ENCODE measurements around the gene SNRNP25. TPM values are rescaled to one million over a fixed set of nuclear protein-coding genes. Genes with fewer than 3 reads are reported as not detected.

SNRNP25 gene
- total and polyA plus RNA-seq, 9 donors = 12.8 to 35.7 (median 26.9) TPM

DNA sequence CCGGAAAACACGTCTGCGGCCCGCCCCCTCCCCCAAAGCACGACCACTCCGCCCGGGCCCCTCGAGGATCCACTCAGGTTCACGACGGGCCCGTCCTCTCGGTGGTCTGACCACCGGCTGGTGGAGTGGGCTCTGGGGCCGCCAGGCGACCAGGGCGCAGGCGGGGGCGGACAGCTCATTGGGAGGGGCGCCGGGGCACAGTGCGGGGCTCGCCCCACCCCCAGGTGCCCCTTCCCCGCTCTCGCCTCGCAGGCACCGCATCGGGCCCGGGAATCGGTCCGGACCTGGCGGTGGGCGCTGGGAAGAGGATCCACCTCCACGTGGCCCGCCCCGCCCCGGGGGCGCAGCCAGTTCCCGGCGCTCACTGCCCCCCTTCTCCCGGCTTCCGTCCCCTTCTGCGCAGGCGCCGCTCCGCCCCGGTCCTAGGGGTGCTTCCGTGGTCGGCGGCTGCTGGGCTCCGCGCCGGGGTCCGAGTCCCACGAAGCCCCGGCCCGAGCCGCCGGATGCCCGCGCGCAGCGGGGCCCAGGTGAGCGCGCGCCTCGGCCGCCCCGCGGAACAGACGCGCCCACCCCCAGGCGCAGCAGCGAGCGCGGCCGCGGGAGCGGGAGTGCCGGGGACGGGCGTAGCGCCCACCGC, 24.3 kb downstream of the SNRNP25 start, which contains the start of gene MPG:
MPG (plus strand) TSS at position 419 of the 637 bp plus-strand sequence; CDS start at position 504, 85 bp downstream.
- Histone ChIP-seq H3K9me3 (no peaks in the 10 kb centered on the region), H3K27me3 (no peaks in the 10 kb centered on the region), H3K27ac (peak within 1 kb of the TSS; percentile 87 to 97), H3K4me1 (ENCODE audit: insufficient read depth) (peaks cover 39% of the 10 kb centered on the region), H3K4me3 (peak within 1 kb of the TSS; percentile 49), H3K36me3 (no peaks in the 10 kb centered on the region)
- 0 to 1% (median 1%) methylated on average over 33 to 83 of the region's 83 CpGs for WGBS, 3 donors
- TF ChIP-seq POLR2A (IDR thresholded peaks at IDR 0.05) (peak; percentile 79), EP300 (IDR thresholded peaks at IDR 0.05) (no peak)
- TF ChIP-seq, protein P1, sequence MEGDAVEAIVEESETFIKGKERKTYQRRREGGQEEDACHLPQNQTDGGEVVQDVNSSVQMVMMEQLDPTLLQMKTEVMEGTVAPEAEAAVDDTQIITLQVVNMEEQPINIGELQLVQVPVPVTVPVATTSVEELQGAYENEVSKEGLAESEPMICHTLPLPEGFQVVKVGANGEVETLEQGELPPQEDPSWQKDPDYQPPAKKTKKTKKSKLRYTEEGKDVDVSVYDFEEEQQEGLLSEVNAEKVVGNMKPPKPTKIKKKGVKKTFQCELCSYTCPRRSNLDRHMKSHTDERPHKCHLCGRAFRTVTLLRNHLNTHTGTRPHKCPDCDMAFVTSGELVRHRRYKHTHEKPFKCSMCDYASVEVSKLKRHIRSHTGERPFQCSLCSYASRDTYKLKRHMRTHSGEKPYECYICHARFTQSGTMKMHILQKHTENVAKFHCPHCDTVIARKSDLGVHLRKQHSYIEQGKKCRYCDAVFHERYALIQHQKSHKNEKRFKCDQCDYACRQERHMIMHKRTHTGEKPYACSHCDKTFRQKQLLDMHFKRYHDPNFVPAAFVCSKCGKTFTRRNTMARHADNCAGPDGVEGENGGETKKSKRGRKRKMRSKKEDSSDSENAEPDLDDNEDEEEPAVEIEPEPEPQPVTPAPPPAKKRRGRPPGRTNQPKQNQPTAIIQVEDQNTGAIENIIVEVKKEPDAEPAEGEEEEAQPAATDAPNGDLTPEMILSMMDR (IDR thresholded peaks at IDR 0.05) = peak in 1 of 3 donors; percentile 19
- intact Hi-C loops (cut with DNase I) = no loop called here
- peak; percentile 89 to 94 (median 92) for DNase-seq

DNA sequence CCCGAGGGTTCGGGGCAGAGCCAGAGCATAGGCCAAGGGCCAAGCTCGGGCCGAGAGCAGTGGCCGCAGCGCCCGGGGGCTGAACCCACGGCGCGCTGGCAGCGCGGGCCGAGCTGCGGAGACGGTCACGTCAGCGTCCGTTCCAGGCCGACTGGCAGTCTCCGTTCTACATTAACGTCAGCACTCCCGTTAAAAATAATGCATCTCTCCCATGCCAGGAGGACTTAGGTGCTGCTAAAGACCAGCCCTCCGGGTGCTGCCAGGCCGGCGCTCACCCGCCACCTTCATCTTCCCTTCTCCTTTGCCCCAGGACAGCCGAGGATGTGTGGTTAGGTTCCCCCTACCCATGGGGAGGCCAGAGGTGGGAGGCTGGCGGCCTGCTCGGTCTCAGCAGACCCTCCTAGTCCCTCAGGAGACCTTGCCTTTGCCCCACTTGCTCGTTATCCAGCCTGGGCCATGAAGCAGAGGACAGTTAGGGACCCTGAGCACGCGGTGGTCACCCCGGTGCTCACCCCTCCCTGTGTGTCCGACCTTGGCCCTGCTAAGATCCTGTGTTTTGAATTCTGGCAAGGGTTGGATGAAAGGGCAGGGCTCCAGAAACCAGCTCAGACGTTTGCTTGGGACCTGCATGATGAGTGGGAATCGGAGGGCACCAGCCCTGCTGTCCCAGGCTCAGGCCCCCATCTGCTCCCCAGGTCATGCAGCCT, 25.0 kb downstream of the SNRNP25 start:
- Histone ChIP-seq H3K9me3 (no peaks in the 10 kb centered on the region), H3K4me3 (peak overlapping the region; percentile 49), H3K27me3 (no peaks in the 10 kb centered on the region), H3K4me1 (ENCODE audit: insufficient read depth) (peaks cover 39% of the 10 kb centered on the region), H3K27ac (peak overlapping the region; percentile 87 to 97), H3K36me3 (no peaks in the 10 kb centered on the region)
- 2% methylated on average over 34 to 36 of the region's 36 CpGs for whole genome bisulfite sequencing, 3 donors
- TF ChIP-seq POLR2A (IDR thresholded peaks at IDR 0.05) (no peak), EP300 (IDR thresholded peaks at IDR 0.05) (no peak)
- peak in 2 of 5 donors; percentile 60 to 68 for DNase-seq
- intact Hi-C loops (cut with DNase I) = no loop called here

DNA sequence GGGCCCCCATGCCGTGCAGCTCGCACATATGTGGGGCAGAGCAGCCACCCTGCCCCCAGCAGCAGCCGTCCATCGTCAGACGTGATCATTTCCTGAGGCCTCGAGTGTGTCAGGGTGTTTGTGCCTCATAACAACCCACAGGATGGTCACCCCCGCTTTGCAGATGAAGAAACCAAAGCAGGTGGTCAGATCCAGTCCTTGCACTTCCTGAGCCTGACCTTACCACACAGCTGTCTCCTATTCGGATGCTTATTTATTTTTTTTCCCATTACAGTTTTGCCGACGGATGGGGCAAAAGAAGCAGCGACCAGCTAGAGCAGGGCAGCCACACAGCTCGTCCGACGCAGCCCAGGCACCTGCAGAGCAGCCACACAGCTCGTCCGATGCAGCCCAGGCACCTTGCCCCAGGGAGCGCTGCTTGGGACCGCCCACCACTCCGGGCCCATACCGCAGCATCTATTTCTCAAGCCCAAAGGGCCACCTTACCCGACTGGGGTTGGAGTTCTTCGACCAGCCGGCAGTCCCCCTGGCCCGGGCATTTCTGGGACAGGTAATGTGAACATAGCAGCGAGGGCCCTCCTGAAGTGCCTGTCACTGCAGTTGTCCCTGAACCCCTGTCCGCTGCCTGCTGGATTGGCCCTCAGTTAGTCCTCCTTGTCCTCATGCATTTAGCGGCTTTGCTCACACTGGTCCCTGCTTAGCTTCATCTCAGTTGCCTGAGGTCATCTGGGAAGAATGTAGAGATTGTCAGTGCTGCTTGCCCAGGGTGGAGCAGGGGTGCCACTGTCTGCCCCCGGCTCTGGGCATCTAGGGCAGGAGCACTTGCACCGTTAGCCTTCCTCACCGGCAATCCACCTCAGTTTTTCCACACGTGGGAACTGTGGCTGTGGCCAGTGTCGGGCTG, 25.8 kb downstream of the SNRNP25 start:
- H3K9me3 ChIP-seq = no peaks in the 10 kb centered on the region
- 63 to 68% (median 64%) methylated on average over 30 to 32 of the region's 32 CpGs for whole genome bisulfite sequencing, 3 donors
- peak overlapping the region; percentile 87 to 97 for H3K27ac ChIP-seq
- H3K4me3 ChIP-seq = peak overlapping the region; percentile 49
- TF ChIP-seq, protein P1 (IDR thresholded peaks at IDR 0.05) = no peak
- no peak for TF ChIP-seq POLR2A (IDR thresholded peaks at IDR 0.05)
- no peak for TF ChIP-seq EP300 (IDR thresholded peaks at IDR 0.05)
- H3K4me1 ChIP-seq (ENCODE audit: insufficient read depth) = peaks cover 42% of the 10 kb centered on the region
- DNase-seq = no peak
- intact Hi-C loops (cut with DNase I) = no loop called here
- no peaks in the 10 kb centered on the region for H3K36me3 ChIP-seq
- no peaks in the 10 kb centered on the region for H3K27me3 ChIP-seq

DNA sequence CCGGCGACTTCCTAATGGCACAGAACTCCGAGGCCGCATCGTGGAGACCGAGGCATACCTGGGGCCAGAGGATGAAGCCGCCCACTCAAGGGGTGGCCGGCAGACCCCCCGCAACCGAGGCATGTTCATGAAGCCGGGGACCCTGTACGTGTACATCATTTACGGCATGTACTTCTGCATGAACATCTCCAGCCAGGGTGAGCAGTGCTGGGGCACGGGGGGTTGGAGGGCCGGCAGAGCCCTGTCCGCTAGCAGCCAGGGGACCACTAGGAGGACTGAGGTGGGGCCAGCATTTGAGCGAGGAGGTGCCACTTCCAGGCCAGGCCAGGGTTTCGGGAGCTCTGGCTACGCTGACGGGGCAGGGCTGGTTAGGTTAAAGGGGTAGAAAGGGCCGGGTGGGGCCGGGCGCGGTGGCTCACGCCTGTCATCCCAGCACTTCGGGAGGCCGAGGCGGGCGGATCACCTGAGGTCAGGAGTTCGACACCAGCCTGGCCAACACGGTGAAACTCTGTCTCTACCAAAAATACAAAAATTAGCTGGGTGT, 29.5 kb downstream of the SNRNP25 start:
- Histone ChIP-seq H3K27ac (no peak overlapping the region), H3K4me1 (ENCODE audit: insufficient read depth) (peaks cover 25% of the 10 kb centered on the region), H3K9me3 (no peaks in the 10 kb centered on the region), H3K4me3 (no peak overlapping the region), H3K27me3 (no peaks in the 10 kb centered on the region), H3K36me3 (no peaks in the 10 kb centered on the region)
- intact Hi-C loops (cut with DNase I) = no loop called here
- TF ChIP-seq POLR2A (IDR thresholded peaks at IDR 0.05) = no peak
- no peak for TF ChIP-seq EP300 (IDR thresholded peaks at IDR 0.05)
- TF ChIP-seq, protein P1 (IDR thresholded peaks at IDR 0.05) = no peak
- 92 to 94% (median 93%) methylated on average over 25 to 31 of the region's 31 CpGs for WGBS, 3 donors
- peak in 1 of 5 donors; percentile 19 for DNase-seq
